CD4-positive, alpha-beta T cell treated with Interferon alpha-2 for 1 hour (primary cell): ENCODE data around the gene ABCC1.
"Not testable (repeated sequence)": the region's sequence is repeated elsewhere in the genome, so short reads cannot be mapped to it uniquely, and the experiment has no call there.

Experiments used
- DNase-seq, 2 donors: peaks; one replicate each; pipeline ENCODE4 v3.0.0-alpha.2; 2020 to 2022

ABCC1 gene

DNA sequence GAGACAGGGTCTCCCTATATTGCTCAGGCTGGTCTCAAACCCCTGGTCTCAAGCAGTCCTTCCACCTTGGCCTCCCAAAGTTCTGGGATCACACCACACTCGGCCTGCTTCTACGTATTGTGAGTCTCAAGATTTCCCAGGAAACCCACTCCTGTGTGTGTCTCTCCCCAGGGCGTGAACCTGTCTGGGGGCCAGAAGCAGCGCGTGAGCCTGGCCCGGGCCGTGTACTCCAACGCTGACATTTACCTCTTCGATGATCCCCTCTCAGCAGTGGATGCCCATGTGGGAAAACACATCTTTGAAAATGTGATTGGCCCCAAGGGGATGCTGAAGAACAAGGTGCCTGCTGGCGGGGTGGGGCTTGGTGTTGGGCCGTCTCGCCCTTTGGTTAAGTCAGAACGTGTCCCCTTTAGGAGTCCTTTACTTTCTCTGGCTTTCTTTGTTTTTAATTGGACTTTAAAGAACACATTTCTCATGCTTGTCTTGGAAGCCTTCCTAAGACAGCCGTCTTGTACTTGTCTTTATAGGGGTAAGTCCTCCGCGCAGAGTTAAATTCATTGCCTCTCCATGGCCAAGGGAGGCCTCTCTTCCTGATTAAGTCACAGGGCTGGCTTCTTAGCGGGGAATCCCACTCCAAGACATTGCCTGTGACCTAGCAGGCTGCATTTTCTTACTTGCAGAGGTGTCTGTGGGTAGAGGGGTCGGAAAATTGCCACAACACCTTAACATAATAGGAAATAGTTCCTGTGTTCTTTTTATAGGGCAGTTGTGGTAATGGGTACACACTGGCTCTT is 137.4 kb downstream of the ABCC1 start:
- DNase-seq: no peak

DNA sequence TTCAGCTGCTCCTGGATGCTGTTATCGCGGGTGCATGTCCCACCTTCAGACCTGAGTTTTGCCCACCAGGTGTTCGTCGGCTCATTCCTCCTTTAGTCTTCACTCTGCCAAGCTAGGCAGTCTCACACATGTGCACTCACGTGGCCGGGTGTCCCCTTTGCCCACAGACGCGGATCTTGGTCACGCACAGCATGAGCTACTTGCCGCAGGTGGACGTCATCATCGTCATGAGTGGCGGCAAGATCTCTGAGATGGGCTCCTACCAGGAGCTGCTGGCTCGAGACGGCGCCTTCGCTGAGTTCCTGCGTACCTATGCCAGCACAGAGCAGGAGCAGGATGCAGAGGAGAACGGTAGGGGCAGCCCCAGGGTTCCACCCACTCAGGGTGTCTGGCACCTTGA is 140.8 kb downstream of the ABCC1 start:
- no peak for DNase-seq

DNA sequence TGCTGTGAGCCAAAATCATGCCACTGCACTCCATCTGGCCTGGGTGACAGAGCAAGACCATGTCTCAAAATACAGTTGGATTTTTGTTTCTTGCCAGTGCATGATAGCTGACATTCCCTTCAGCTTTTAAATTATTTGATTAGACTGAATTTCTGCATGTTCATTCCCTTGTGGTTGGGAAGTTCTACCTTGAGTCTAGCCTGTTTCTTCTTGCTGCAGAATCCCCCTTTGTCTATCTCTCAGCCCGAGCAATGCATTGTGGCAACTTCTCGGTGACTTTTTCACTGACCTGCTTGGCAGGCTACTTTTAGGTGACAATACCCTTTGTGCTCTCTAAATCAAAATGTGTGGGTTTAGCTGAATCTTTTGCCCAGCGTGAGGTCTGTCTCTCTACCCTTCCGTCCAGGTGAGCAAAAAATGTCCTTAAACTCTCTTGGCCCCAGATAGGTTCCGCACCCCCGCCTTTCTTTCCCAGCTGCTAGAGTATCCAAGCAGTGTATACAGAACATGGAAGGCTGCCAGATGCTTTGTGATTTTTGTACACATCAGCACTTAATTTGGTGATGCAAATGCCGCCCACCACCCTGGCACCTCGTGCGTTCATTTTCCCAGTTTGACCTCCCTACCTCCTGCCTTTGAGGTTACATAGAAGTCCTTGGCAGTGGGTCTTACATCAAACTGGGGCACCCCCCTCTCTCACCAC is 143.7 kb downstream of the ABCC1 start:
- no peak for DNase-seq

DNA sequence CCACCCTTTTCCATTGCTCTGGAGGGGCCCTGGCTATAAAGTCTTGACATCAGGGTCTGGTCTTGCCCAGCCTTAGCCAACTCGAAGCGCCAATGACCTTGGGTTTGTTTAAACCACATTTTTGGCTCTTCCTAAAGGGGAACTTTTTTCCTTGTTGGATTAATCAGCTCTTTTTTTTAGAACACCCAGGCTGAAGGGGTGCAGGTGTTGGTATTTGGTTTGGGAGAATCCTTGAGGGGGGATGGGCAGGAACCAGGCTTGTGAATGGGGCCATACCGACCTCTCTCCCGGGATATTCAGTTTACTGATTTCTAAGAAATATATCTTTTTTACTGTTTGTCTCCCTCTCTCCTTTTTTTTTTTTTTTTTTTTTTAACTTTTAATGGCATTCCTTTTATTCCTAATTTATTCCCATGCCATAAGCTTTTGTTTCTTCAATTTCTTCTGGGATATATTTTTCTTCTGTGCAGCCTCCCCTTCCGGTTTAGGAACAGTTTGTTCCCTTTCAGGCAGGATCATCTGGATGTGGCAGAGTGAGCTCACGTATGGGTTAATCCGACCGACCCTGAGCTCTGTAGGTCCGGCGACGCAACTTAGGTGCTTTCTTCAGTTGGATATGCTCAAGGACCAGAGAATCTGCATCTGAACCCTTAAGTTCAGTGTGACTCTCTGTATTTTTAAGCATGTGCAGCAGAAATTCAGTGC is 144.4 kb downstream of the ABCC1 start:
- DNase-seq: no peak

DNA sequence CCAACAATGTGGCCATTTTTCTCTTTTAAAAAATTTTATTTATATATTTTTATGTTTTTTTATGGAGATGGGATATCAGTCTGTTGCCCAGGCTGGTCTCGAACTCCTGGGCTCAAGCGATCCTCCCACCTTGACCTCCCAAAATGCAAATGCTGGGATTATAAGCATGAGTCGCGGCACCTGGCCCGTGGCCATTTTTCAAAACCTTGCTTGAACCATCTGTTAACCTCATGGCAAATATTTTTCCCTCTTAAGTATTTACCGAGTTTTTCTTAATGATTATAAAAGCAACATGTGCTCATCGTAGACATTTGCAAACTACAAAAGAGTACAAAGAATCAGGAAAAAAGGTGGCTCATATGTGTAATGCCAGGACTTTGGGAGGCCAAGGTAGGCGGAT is 146.2 kb downstream of the ABCC1 start:
- DNase-seq: no peak

DNA sequence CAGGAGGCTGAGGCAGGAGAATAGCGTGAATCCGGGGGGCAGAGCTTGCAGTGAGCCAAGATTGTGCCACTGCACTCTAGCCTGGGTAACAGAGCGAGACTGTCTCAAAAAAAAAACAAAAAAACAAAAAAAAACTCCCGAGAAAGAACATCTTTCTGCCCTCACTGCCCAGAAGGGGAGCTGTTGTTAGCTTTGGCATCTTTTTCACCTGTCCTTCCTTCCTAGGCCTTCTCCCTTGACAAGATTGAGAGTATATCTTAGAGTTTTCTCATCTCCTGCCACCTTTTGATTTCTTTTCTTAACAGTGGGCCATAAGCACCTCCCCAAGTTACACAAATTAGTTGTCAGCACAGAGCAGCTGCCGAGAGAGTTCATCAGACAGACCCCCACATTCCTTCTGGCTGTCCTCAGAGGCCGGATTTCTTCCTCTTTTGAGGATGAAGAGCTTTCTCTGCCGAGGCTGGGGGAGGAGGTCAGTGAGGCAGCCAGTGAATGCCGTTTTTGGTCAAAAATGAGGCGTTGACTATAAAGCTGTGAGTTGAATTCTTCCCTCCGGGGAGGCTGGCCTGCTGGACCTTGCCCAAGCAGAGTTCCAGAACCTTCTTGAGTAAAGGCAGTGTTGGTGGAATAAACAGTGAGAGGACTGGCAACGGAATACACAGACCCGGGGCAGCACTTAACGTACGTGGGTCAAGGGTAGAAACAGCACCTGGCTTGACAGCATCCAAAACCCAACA is 146.9 kb downstream of the ABCC1 start:
- DNase-seq: no peak

DNA sequence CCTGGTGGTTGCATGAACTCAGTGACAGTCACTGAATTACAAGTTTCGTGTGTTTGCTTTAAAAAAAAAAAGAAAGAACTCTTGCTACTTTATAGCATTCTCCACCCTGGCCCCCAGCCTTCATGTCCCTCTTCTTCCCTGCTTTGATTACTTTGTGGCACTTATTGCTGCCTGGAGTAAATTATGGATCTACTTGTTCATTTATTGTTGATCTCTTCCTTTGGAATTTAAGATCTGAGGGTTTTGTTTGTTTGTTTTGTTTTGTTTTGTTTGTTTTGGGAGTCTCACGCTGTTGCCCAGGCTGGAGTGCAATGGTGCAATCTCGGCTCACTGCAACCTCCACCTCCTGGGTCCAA is 147.4 kb downstream of the ABCC1 start:
- DNase-seq: no peak

DNA sequence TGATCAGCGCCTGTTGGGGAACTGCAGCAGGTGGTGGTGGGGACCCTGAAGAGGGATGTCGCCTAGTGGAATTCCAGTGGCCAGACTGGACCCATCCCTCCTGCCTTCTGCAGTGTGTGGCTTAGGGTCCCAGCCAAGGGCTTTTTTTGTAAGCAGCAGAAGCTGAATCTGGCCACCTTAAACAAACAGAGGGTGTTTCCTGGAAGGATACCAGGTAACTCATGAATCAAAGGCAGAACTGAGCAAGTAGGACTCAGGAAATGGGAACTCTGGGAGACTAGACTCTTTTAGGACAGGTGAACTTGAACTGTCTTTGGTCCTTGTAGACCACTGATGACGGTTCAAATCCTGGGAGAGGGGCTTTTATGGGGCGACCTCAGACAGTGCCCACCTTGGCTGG is 149.9 kb downstream of the ABCC1 start:
- DNase-seq: no peak

DNA sequence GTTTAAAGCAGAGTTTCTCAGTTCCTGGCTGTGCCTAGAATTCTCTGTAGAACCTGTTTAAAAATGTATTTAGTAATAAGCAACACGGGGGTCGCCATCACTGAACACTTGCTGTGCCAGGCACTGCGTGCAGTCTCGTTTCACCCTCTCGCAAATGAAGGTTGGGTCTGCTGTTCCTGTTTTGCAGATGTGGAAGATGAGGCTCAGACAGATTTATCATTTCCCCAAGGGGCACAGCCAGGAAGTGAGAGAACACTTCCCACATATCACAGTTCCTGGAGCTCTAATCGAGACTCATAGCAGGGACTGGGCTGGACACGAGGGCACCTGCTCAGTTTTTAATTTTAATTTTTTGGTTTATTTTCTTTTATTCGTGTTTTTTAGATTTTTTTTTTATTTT is 151.2 kb downstream of the ABCC1 start:
- DNase-seq: no peak

DNA sequence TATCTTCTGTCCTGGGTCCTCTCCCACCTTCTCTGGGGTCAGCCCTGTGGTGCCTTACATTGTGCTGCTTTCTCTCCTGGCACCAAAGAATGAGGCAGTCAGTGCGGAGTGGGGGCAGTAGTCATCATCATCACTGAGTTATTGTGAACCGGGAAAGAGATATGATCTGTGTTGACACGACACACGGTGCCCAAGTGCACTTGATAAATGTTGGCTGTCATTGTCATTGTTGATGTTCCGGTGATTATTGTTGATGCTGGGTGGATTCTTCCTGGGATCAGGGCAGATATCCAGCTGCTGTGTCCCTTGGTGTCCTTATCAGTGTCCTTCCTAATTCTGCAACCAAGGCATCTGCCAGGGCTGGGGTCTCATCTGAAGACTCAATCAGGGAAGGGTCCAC is 152.2 kb downstream of the ABCC1 start:
- no peak for DNase-seq

DNA sequence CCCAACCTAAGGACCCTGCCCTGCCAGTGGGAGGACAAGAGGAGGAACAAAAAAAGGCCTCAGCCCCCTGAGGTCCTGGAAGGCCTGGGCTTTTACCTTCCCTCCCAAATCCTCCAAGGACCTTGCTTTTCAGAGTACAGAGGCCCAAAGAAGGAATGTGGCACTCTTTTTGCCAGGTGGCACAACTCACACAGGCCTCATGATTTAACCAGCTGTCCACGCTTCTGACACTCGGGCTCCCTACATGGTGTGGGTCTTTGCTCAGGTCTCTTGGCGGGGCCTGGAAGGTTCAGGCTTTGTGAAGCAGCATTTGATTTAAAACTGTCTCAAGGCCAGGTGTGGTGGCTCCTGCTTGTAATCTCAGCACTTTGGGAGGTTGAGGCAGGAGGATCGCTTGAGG is 153.3 kb downstream of the ABCC1 start:
- no peak for DNase-seq

DNA sequence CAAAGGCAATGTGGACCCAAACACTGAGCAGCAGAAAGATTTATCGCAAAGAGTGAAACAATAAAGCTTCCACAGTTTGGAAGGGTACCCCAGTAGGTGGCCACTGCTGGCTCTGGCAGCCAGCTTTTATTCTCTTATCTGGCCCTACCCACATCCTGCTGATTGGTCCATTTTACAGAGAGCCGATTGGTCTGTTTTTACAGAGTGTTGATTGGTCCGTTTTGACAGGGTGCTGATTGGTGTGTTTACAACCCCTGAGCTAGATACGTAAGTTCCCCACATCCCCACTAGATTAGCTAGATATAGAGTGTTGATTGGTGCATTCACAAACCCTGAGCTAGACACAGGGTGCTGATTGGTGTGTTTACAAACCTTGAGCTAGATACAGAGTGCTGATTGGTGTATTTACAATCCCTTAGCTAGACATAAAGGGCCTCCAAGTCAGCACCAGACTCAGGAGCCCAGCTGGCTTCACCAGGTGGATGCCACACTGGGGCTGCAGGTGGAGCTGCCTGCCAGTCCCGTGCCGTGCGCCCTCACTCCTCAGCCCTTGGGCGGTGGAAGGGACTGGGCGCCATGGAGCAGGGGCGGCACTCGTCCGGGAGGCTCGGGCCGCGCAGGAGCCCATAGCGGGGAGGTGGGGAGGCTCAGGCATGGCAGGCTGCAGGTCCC is 154.9 kb downstream of the ABCC1 start:
- not testable (repeated sequence) for DNase-seq

DNA sequence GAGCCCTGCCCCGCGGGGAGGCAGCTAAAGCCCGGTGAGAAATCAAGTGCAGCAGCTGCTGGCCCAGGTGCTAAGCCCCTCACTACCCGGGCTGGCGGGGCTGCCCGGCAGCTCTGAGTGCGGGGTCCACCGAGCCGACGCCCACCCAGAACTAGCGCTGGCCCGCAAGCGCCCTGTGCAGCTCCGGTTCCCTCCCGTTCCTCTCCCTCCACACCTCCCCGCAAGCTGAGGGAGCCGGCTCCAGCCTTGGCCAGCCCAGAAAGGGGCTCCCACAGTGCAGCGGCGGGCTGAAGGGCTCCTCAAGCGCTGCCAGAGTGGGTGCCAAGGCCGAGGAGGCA is 155.4 kb downstream of the ABCC1 start:
- not testable (repeated sequence) for DNase-seq

DNA sequence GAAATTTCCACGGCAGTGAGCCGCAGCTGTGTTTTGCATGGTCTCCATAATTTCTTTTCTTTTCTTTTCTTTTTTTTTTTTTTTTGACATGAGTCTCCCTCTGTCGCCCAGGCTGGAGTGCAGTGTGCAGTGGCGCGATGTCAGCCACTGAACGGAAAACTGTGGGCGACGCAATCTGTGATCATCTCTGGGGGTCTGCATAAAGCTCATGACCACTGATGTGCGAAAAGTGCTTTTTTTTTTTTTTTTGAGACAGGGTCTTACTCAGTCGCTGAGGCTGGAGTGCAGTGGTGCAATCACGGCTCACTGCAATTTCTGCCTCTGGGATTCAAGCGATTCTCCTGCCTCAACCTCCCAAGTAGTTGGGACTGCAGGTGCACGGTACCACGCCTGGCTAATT is 156.2 kb downstream of the ABCC1 start:
- no peak for DNase-seq

DNA sequence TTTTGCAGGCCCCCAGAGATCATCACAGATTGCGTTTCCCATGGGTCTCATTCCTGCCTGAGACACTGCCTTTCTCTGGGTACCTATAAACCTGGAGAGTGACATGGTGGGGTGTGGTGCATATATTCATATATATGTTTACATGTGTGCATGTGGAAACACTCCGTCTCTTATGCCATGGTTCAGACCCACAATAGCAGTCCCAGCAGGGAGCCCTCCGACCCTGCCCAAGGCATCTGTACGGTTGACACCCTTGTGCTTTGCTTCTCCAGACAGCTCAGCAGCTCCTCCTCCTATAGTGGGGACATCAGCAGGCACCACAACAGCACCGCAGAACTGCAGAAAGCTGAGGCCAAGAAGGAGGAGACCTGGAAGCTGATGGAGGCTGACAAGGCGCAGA is 157.1 kb downstream of the ABCC1 start:
- no peak for DNase-seq

DNA sequence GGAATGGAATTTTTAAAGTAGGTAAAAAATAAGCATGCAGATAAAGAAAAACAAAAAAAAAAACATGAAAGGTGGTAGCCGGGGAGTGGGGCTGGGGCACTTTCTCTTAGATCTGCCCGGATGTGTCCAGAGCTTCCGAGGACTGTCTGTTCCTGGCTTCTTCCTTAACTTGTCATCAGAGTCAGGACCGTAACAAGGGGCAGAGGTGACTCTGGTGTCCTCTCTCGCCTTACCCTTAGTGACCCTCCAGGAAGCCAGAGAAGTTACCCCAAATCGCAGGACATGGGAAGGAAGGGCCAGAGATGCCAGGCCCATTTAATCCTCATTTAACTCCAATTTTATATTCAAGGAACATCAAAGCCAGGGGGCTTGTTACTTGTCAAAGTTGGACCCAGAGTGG is 158.4 kb downstream of the ABCC1 start:
- no peak for DNase-seq

DNA sequence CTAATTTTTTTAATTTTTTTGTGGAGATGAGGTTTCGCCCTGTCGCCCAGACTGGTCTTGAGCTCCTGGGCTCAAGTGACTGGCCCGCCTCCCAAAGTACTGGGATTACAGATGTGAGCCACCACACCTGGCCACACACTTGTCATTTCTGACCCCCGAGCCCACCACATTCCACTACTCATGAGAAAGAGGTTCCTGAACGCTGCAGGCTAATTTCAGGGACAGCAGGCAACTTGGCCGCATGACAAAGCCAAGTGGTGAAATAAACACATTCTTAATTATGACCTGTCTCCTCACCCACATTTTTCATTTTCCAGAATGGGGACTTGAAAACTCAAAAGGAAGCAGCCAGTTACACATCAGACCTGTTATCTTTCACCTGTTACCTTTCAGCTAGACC is 159.3 kb downstream of the ABCC1 start:
- no peak for DNase-seq

DNA sequence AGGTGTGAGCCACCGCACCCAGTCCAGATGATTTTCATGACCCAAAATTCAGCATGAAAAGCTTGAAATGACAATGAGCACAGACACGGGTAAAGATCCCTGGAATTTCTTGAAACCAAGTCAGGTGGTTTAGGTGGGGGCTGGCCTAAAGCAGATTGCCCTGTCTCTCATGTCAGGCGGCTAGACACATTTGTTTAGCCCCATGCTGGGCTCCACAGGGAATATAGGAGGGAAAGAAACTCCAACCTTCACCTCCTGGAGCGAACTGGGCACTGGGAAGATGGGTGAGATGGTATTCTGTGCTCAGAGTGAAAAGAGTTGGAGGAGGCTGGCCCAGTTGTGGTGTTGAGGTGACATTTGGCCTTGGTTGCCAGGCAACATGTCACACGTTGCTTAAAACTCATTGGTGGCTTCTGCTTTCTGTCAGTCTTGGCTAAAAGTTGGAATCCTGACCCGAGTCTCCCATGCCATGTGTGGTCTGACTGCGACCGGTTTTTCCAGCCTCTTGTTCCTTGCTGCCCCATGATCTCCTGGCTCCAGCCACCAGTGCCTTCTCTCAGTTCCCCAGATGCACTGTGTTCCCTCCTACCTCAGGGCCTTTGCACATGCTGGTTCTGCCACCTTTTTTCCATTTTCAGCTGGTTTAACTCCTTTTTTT is 160.2 kb downstream of the ABCC1 start:
- no peak for DNase-seq

DNA sequence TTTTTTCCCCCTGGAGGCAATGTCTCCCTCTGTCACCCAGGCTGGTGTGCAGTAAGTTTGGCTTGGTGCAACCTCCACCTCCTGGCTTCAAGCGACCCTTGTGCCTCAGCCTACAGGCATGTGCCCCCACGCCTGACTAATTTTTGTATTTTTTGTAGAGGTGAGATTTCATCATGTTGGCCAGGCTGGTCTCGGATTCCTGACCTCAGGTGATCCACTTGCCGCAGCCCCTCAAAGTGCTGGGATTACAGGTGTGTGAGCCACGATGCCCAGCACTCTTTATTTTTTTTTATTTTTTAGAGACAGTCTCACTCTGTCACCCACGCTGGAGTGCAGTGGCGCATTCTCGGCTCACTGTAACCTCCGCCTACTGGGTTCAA is 160.7 kb downstream of the ABCC1 start:
- no peak for DNase-seq

DNA sequence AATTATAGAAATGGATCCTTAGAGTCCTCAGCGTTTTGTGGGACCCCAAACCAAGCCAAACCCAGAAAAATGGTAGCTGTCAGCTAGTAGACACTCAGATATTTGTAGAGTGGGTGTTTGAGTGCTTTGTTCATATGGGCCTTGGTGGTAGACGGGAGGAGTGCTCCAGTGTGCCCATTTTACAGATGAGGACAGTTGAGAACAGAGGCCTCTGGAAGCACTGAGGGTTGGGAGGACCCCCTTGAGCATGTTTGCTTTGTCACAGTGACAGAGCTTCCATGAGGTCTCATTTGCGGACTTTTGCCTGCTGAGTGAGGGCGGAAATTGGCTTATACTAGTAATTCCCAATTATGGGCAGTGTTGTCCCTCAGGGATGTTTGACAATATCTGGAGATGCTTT is 162.2 kb downstream of the ABCC1 start:
- no peak for DNase-seq

DNA sequence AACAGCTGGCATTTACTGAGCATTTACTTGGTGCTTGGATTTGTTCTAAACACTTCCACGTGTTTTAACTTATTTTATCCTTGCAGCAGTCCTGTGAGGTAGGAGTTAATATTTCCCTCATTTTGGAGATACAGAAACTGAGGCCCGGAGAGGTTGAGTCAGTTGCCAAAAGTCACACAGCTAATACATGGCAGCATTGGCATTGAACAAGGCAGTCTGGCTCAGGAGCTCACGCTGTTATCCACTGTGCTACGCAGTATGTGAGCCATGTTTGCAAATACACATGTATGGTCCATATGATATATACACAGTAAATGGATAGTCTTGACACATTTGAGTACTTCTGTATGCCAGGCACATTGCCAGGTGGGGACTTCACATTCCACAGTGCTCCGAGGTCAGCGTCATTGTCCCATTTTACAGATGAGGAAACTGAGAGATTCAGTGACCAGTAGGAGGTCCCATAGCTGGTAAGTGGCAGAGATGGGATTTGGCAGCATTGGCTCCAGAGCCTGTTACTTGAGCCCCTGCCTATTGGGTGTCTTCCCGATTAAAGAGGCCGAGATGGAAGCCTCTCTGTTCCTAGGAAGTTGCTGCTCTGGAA is 163.1 kb downstream of the ABCC1 start:
- no peak for DNase-seq

DNA sequence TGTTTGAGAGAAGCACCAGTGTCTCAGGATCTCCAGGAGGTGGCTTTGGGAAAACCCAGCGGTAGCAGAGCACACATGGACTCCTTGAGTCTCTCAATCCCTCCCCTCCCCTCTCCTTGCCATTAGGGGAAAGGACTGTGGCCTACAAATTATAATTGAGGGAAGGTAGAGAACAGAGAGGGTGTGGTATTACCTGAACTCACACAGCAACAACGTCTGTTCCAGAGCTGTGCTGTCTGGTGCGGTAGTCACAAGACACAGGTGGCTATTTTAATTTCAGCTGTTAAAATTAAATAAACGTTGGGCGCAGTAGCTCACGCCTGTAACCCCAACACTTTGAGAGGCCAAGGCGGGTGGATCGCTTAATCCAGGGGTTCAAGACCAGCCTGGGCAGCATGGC is 163.7 kb downstream of the ABCC1 start:
- DNase-seq: no peak
